T-helper 9 cell (primary cell): ENCODE data around the gene MLLT3.

Source experiments
- DNase-seq: peaks from one replicate; pipeline ENCODE4 v3.0.0-alpha.2; 2020

Gene MLLT3

GRCh38 chr9:20472342-20473045 lies 149.8 kb downstream of the MLLT3 start:
- no peak for DNase-seq

DNA sequence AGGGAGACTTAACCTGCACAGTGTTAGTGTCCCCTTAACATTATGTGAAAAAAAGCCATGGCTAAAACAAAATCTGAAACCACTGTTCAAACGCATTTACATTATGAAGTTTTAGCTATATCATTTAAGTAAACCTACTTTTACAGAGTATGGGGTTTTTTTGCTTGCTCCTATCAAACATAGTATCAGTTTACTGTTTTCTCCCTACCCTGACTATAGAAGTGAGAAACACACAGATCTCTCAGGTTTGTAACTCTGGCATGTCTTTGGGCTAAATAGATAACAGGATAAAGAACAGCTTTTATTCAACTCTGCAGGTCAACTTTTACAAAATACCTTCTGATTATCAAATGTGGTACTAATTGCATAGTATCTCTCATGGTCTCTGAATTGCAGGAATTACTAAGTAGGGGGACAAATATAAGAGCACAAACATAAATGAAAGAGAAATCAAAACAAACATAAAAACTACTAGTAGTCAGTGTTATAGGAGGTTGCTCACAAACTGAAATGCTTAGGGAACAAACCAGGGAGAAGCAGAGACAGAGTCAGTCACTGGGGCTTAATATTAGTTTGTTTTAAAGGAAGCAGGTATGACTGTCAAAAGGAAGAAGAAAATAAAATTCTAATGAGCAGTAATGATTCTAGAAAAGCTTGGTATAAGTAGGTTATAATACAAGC lies 155.8 kb downstream of the MLLT3 start:
- DNase-seq: no peak

GRCh38 chr9:20464242-20464641 lies 158.1 kb downstream of the MLLT3 start:
- no peak for DNase-seq

DNA sequence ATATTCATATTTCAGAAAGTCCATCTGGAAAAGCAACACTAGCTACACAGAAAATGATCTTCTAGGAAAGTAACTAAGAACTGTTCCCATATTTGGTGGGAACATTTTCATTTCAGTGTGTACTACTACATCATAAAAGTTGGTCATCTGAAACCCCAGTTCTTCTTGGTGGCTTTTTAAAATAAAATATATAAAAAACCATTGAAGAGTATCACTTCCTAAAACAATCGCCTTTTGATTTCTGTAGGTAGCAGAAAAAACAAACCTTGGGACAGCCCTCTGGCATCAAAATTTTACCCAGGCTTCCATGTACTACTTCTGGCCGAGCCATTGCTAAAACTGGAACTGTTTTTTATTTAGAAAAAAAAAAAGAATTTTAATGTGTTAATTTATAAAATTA lies 158.5 kb downstream of the MLLT3 start:
- DNase-seq: no peak

DNA sequence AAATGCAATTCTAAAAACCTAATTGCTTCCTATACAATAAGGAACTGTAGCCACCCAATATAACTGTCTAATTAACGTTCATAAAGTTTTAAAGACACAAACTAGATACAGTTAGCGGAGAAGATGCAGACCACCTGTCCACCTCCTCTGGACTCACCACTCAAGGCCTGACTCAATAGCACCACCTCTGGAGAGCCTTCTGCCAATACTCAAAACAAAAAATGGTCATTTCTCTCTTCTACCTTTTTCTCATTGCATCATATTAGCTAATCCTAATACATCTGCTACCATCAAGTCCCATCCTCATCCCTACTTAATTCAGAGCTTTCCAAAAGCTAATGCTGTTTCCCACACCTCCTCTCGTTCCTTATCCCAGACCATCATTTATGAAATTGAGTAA lies 159.9 kb downstream of the MLLT3 start:
- no peak for DNase-seq

- DNase-seq: no peak
Measured at GRCh38 chr9:20447291-20447690, 175.0 kb downstream of the MLLT3 start.

DNA sequence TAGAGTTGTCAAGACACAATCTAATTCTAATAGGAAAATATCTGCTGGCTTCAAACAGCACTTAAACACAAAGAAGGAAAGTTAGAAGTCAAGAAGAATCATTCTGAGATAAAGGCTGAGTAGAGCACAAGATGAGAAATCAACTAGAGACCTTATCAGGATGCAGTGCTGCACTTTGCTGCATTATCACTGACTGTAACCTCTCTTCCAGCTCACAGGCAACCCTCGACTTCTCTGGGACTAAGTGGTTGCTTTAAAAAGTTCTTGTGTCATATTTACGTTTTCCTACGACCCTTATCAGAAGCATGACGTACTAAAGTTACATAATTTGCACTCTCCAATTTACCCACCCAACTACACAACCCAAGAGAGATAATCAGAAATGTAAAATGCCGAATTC lies 176.1 kb downstream of the MLLT3 start:
- no peak for DNase-seq

DNA sequence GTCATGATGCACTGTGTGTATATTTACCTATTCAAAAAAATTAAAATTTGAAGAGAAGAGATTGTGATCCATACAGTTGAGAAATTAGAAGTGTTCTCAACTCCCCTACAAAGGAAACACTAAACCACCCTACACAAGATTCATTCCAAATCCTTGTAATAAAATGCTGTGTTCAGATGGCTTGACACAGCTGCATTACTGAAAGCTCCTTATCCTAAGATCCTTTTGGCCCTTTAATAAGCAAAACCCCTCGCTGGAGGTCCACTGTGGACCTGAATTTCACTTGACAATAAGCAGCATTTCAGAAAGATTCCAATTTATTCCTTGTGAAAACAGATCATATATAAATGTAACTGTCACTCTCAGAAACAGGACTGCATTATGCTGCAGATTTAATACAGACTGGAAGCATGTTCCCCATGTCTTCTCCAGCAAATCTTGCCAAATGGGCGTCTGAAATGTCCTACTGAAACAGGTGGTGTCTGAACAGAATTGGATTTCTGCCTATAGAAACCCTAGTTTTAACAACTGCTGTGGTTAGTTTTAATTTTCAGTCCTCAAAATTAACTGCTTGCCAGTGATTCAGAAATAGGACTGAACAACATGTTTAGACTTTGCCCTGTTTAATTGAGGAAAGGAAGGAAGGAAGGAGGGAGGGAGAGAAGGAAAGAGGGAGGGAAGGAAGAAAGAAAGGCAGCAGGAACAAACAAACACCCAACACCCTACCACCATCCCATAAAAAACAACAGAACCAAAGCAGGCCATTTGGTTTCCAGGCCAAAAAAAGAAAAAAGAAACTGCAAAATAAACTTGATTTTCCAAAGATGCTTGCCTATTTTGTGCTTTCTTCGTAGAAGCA lies 179.6 kb downstream of the MLLT3 start:
- no peak for DNase-seq

GRCh38 chr9:20441711-20442423 lies 180.4 kb downstream of the MLLT3 start:
- no peak for DNase-seq

DNA sequence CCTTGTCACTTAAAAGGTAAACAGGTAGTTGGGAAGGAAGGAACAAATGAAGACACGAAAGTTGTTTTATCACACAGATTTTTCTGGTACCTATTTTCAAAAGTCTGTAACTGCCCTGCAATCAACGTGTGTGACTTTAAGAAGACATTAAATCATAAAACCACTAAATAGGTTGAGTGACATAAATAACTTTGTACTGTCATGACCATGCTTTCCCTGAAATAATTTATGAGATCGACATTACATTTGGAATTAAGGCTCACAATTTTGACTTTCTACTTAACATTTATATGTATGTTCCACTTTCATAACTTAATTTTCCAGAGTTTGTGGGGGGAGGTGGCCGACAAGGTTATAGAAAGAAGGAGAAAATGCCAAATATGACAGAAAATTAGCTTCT lies 181.1 kb downstream of the MLLT3 start:
- DNase-seq: no peak

- no peak for DNase-seq
Measured at GRCh38 chr9:20437476-20437875, 184.8 kb downstream of the MLLT3 start.

GRCh38 chr9:20436476-20437195 lies 185.7 kb downstream of the MLLT3 start:
- DNase-seq: no peak

GRCh38 chr9:20428976-20429375 lies 193.3 kb downstream of the MLLT3 start:
- DNase-seq: no peak

DNA sequence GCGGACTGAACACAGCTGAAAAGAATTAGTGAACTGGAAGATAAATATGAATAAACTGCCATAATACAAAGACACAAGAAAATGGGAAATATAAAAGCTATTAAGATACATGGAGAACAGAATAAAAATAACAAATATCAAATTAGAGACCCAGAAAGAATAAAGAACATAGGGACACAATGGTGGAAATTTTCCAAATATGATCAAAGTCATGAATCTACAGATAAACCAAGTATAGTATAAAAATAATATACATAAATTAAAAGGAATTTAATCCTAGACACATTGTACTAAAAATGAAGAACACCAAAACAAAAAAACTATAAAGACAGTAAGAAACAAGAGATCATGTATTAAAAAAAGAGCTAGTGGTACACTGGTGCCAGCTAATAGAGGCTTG lies 194.9 kb downstream of the MLLT3 start:
- no peak for DNase-seq

- no peak for DNase-seq
Measured at GRCh38 chr9:20426019-20426418, 196.3 kb downstream of the MLLT3 start.

GRCh38 chr9:20419533-20419932 lies 202.8 kb downstream of the MLLT3 start:
- no peak for DNase-seq

DNA sequence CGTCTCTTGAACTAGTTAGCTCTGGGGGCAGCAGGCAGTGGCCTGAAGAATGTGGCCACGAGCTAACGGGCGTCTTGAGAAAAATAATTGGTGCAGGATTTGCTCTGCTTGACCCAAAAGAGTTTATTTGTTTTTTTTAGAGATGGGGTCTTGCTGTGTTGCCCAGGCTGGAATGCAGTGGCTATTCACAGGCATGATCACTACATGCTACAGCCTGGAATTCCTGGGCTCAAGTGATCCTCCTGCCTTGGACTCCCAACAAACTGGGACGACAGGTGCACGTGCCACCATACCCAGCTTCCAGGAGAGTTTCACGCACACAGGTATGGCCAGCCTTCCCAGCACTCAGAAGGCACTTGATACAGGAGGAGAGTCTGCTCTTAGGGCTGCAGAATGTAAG lies 203.8 kb downstream of the MLLT3 start:
- no peak for DNase-seq

GRCh38 chr9:20417373-20418080 lies 204.8 kb downstream of the MLLT3 start:
- no peak for DNase-seq

DNA sequence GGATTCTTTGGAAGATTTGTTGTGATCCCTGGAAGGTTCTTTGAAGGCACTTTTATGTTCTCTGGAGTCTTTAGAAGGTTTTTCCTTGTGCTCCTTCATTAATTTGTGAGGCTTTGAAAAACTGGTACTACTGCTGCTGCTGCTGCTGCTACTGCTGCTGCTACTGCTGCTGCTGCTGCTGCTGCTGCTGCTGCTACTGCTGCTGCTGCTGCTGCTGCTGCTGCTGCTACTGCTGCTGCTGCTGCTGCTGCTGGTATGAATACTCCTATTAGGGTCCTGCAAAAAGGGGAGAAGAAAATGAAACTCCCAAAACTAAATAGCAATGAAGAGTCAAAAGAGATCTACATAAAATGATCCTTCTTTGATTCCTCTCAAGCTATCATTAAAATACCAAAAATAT lies 208.1 kb downstream of the MLLT3 start:
- DNase-seq: no peak

DNA sequence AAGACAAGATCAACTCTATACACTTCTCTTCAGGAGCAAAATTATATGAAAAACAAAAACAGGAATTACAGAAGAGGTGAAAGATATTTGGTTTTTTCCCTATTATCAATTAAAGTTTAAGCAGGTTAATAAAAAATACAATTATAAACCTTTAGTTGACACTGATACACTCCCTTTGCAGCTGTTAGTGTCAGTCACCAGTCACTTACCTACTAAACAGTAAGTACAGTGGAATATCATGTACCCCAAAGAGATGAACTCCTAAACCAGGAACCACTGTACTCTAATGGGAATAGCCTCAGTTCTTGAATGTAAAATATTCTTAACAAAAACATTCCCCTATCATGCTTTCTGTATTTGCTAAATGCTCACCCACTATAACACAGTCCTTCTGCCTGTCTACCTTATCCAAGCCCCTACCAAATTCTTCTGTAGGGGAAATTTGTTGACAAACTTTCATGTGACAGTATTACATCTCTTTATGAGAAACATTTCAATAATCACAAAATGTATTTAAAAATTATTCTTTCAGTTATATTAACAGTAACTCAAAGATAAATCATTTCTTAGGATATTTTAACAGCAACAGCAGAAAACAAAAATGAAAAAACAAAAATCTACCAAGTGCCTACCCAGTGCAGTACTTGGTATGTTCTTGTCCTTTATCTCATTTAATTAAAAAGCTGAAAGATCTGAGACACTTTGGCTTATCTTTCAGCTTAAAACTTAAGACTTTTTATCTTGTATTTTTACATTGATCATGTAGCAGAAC lies 212.8 kb downstream of the MLLT3 start:
- DNase-seq: no peak

DNA sequence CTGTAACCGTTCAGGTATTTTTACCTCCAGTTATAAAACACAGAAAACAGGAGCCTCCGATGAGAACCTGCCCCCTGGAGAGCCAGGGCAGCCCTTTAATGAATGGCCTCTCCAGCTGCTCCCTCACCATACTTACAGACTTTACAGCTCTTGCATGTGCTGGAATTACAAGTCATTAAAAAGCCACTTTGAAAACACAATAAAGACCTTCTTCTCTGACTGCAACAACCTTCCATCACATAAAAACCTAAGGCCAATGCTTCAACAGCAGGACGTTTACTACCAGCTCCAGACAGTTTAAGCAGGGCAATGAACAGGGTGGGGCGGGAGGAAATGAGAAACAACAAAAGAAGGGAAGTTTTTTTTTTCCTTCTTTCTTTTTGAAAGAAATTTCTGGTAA lies 213.8 kb downstream of the MLLT3 start:
- DNase-seq: no peak
